OCI-LY7 (cell line): ENCODE measurements around the gene SLC8A1. TPM values are rescaled to one million over a fixed set of nuclear protein-coding genes. Genes with fewer than 3 reads are reported as not detected.
A peak's percentile ranks its signal among the peaks of the same experiment; 100 is the strongest.

Experiments used
- BruUV-seq: library from RNA; stranded (reverse); fragments of 400-500 nt; replicated peaks from 2 replicates; lab custom pipeline; 2021; lab: Mats Ljungman, UMichigan
- CTCF ChIA-PET: fragments of 300-600 bp; sonication (Branson Sonifier 250); formaldehyde crosslinking; loops from one replicate; lab custom pipeline; 2022; ENCODE audit warnings: antibody characterized with exemption; ENCODE audit not compliant: unreplicated experiment; lab: Charles Lee
- POLR2A ChIA-PET: fragments of 300-600 bp; sonication (Branson Sonifier 250); formaldehyde crosslinking; loops from one replicate; lab custom pipeline; 2022; ENCODE audit warnings: antibody characterized with exemption; lab: Charles Lee
- DNase-seq: peaks from one replicate; pipeline ENCODE4 v3.0.0-alpha.2; 2015; ENCODE audit warnings: low spot score
- H2AFZ ChIP-seq: fragments of 200-600 bp; sonication (generic), shearing (Covaris generic); 2 replicates; pipeline ENCODE4 v1.6.1; 2014; ENCODE audit warnings: mild to moderate bottlenecking, antibody characterized with exemption, low read length, moderate library complexity
- H3K27ac ChIP-seq: fragments of 200-600 bp; sonication (generic); 2 replicates; pipeline ENCODE4 v1.5.1; 2014; ENCODE audit warnings: mixed run types, low read depth, mild to moderate bottlenecking, moderate library complexity, low read length, inconsistent platforms; ENCODE audit not compliant: poor library complexity, severe bottlenecking
- H3K36me3 ChIP-seq: fragments of 200-600 bp; sonication (generic); 2 replicates; pipeline ENCODE4 v1.6.1; 2014; ENCODE audit warnings: mild to moderate bottlenecking, antibody characterized with exemption, low read length, moderate library complexity, mixed read lengths; ENCODE audit not compliant: insufficient read depth
- H3K4me1 ChIP-seq: fragments of 200-600 bp; sonication (generic); 2 replicates; pipeline ENCODE4 v1.5.1; 2014; ENCODE audit warnings: mild to moderate bottlenecking, low read length; ENCODE audit not compliant: insufficient read depth, poor library complexity, severe bottlenecking
- H3K4me2 ChIP-seq: fragments of 200-600 bp; sonication (generic); 2 replicates; pipeline ENCODE4 v1.6.1; 2014; ENCODE audit warnings: mild to moderate bottlenecking, low read length
- H3K4me3 ChIP-seq: fragments of 200-600 bp; sonication (generic); 2 replicates; pipeline ENCODE4 v1.5.1; 2014; ENCODE audit warnings: mild to moderate bottlenecking, low read depth, low read length; ENCODE audit not compliant: poor library complexity, severe bottlenecking
- H3K79me2 ChIP-seq: fragments of 200-600 bp; sonication (generic); 2 replicates; pipeline ENCODE4 v1.6.1; 2016; ENCODE audit warnings: low read depth, mild to moderate bottlenecking, low read length, moderate library complexity, mixed read lengths; ENCODE audit not compliant: insufficient read depth
- H3K9me2 ChIP-seq: fragments of 200-600 bp; sonication (generic); 2 replicates; pipeline ENCODE4 v1.6.1; 2016; ENCODE audit warnings: mild to moderate bottlenecking, low read length, mixed read lengths; ENCODE audit not compliant: insufficient read depth
- H3K9me3 ChIP-seq: fragments of 200-600 bp; sonication (generic); 2 replicates; pipeline ENCODE4 v1.6.1; 2014; ENCODE audit warnings: mild to moderate bottlenecking, mixed run types, low read length, mixed read lengths
- H4K20me1 ChIP-seq: fragments of 200-600 bp; sonication (generic); 2 replicates; pipeline ENCODE4 v1.6.1; 2014; ENCODE audit warnings: mild to moderate bottlenecking, antibody characterized with exemption, low read length, moderate library complexity, mixed read lengths; ENCODE audit not compliant: insufficient read depth
- EZH2phosphoT487 ChIP-seq: fragments of 200-600 bp; sonication (generic); IDR thresholded peaks from 2 replicates; pipeline ENCODE4 v1.6.1; 2018; ENCODE audit warnings: low read depth, borderline replicate concordance, mild to moderate bottlenecking, mixed run types, antibody characterized with exemption, low read length, moderate library complexity, mixed read lengths
- intact Hi-C: fragments of 100-400 bp; cut with micrococcal nuclease; formaldehyde crosslinking; loops from one replicate; pipeline ENCODE4 v1.10.0; 2022; ENCODE audit not compliant: unreplicated experiment
- total RNA-seq, 2 experiments: library from RNA; depleted of rRNA in 1 of 2; stranded (reverse); fragments of >200 nt in 1 of 2; shearing (Covaris generic) in 1 of 2; gene quantifications; 2 replicates each; pipeline ENCODE4 v1.2.3, GENCODE V29; 2014 to 2022
- TF ChIP-seq, protein P1 (sequence below): fragments of 200-600 bp; sonication (generic); conservative IDR thresholded peaks from 2 replicates; pipeline ENCODE4 v1.5.1; 2014; ENCODE audit warnings: mild to moderate bottlenecking, antibody characterized with exemption, low read length, moderate library complexity, mixed read lengths

SLC8A1 gene
- total RNA-seq, 2 experiments from 2014 or later, result 3.6 to 7.3 TPM

GRCh38 chr2:40470822-40471813 lies 19.2 kb upstream of the SLC8A1 start:
- no peak for DNase-seq
- peaks cover 25% of the 10 kb centered on the region for H3K4me1 ChIP-seq
- H3K27ac ChIP-seq, result no peak overlapping the region
- peak overlapping the region; percentile 39 for H3K4me2 ChIP-seq
- no peaks in the 10 kb centered on the region for H3K9me2 ChIP-seq
- CTCF ChIA-PET, result no interaction called here
- no peaks in the 10 kb centered on the region for H3K79me2 ChIP-seq
- intact Hi-C loops, result no loop called here
- POLR2A ChIA-PET, result interaction anchor here (0.6 to 1.3 kb wide), 6 partner anchors 8 to 138 kb away, joined by 3 to 7 read pairs (median 3); no protein-coding TSS in a partner anchor
- TF ChIP-seq EZH2phosphoT487, result no peak
- TF ChIP-seq, protein P1, sequence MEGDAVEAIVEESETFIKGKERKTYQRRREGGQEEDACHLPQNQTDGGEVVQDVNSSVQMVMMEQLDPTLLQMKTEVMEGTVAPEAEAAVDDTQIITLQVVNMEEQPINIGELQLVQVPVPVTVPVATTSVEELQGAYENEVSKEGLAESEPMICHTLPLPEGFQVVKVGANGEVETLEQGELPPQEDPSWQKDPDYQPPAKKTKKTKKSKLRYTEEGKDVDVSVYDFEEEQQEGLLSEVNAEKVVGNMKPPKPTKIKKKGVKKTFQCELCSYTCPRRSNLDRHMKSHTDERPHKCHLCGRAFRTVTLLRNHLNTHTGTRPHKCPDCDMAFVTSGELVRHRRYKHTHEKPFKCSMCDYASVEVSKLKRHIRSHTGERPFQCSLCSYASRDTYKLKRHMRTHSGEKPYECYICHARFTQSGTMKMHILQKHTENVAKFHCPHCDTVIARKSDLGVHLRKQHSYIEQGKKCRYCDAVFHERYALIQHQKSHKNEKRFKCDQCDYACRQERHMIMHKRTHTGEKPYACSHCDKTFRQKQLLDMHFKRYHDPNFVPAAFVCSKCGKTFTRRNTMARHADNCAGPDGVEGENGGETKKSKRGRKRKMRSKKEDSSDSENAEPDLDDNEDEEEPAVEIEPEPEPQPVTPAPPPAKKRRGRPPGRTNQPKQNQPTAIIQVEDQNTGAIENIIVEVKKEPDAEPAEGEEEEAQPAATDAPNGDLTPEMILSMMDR, result no peak
- H3K36me3 ChIP-seq, result no peaks in the 10 kb centered on the region
- peak overlapping the region; percentile 71 for H2AFZ ChIP-seq
- no peak overlapping the region for H3K4me3 ChIP-seq
- H4K20me1 ChIP-seq, result no peaks in the 10 kb centered on the region
- no TSS peak for BruUV-seq
- no peaks in the 10 kb centered on the region for H3K9me3 ChIP-seq

DNA sequence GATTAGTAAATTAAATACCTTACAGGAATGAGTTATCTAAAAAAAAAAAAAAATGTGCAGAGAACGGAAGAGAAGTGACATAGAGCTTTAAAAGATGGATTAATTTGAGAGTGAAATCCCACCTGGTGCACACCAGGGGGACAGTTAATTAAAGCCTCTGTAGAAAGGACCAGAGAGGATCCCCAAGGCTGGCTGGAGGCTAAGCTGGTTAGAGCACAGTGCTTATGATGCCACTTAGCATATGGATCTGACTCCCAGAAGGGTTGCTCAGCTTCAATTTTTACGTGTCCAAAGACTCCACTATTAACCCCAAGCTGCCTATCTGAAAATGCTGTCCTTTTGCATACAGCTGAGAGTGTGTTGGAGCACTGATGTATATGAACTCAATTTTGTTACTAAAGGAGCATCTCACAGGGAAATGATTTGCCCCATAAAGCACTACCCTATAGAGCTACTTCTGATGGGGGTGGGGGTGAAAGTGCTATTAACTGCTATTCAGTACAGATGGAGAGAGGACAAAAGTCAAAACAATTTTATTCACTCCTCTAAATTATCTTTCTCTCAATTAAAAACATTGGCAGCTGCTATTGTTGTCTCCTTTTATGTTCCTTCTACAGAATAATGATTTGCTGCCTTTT lies 15.2 kb upstream of the SLC8A1 start:
- no peak overlapping the region for H3K4me3 ChIP-seq
- no TSS peak for BruUV-seq
- no peaks in the 10 kb centered on the region for H3K9me3 ChIP-seq
- no peaks in the 10 kb centered on the region for H3K9me2 ChIP-seq
- no peak for DNase-seq
- H4K20me1 ChIP-seq, result no peaks in the 10 kb centered on the region
- no peak for TF ChIP-seq EZH2phosphoT487
- TF ChIP-seq, protein P1, result no peak
- H3K4me1 ChIP-seq, result peaks cover 25% of the 10 kb centered on the region
- intact Hi-C loops, result no loop called here
- H3K27ac ChIP-seq, result no peak overlapping the region
- CTCF ChIA-PET, result no interaction called here
- POLR2A ChIA-PET, result interaction anchor here (0.6 to 1.0 kb wide), 2 partner anchors 18 to 436 kb away, joined by 3 read pairs; no protein-coding TSS in a partner anchor
- no peak overlapping the region for H3K4me2 ChIP-seq
- no peak overlapping the region for H2AFZ ChIP-seq
- no peaks in the 10 kb centered on the region for H3K36me3 ChIP-seq
- H3K79me2 ChIP-seq, result no peaks in the 10 kb centered on the region
